HEK293 (cell line): ENCODE results near the gene TAS1R2.
A peak's percentile ranks its signal among the peaks of the same experiment; 100 is the strongest.

Experiments used
- CTCF ChIA-PET: fragments of 350-600 bp; formaldehyde crosslinking; extraction: SDS; loops from one replicate; lab custom pipeline; 2021; ENCODE audit warnings: antibody characterized with exemption; lab: Yijun Ruan, JAX
- POLR2A ChIA-PET: fragments of 300-600 bp; formaldehyde crosslinking; extraction: SDS; loops from one replicate; lab custom pipeline; 2020; ENCODE audit warnings: antibody characterized with exemption, inconsistent platforms; lab: Yijun Ruan, JAX
- H3K27ac ChIP-seq: fragments of 200-500 bp; sonication (Bioruptor generic); 2 replicates; pipeline ENCODE4 v1.5.1; 2014; ENCODE audit warnings: low read depth, low read length, control low read depth, inconsistent platforms; ENCODE audit errors: extremely low read depth
- H3K36me3 ChIP-seq, 2 experiments: fragments of 200-500 bp in 1 of 2; sonication (Bioruptor generic) in 1 of 2; 1 replicate in 1 of 2; 2 replicates in 1 of 2; pipeline ENCODE4 v1.5.1; 2014 to 2017; ENCODE audit warnings: inconsistent platforms in 2 of 2, low read length in 2 of 2; ENCODE audit not compliant: control insufficient read depth in 2 of 2, insufficient read depth in 1 of 2
- H3K4me1 ChIP-seq: fragments of 200-500 bp; sonication (Bioruptor generic); 2 replicates; pipeline ENCODE4 v1.5.1; 2014; ENCODE audit warnings: mild to moderate bottlenecking, low read length, inconsistent platforms; ENCODE audit not compliant: control insufficient read depth, insufficient read depth
- H3K4me3 ChIP-seq: 2 replicates; pipeline ENCODE4 v1.5.1; 2011; ENCODE audit warnings: low read depth, mild to moderate bottlenecking, control low read depth, low read length, moderate library complexity
- H3K9me3 ChIP-seq: fragments of 200-500 bp; sonication (Bioruptor generic); 2 replicates; pipeline ENCODE4 v1.5.1; 2014; ENCODE audit warnings: low read depth, low read length, inconsistent platforms; ENCODE audit not compliant: control insufficient read depth, insufficient read depth
- EGR2 ChIP-seq: fragments of 450-650 bp; formaldehyde crosslinking; IDR thresholded peaks from 2 replicates; pipeline ENCODE4 v1.5.1; 2016; ENCODE audit warnings: low read depth, missing biosample characterization, missing genetic modification characterization
- PBX3 ChIP-seq: sonication (generic); formaldehyde crosslinking; IDR thresholded peaks from 2 replicates; pipeline ENCODE4 v1.8.1; 2022; ENCODE audit warnings: mild to moderate bottlenecking, moderate library complexity, missing genetic modification reagents
- REPIN1 ChIP-seq: fragments of 450-650 bp; formaldehyde crosslinking; IDR thresholded peaks from 2 replicates; pipeline ENCODE4 v1.5.1; 2017; ENCODE audit warnings: missing biosample characterization, missing genetic modification characterization, low read depth
- TRIM28 ChIP-seq: IDR thresholded peaks from 2 replicates; pipeline ENCODE4 v1.6.1; 2011; ENCODE audit warnings: low read length, control low read depth, borderline replicate concordance
- YY2 ChIP-seq: fragments of 450-650 bp; formaldehyde crosslinking; IDR thresholded peaks from 2 replicates; pipeline ENCODE4 v1.5.1; 2016; ENCODE audit warnings: missing biosample characterization, missing genetic modification characterization
- ZNF121 ChIP-seq: fragments of 450-650 bp; formaldehyde crosslinking; IDR thresholded peaks from 2 replicates; pipeline ENCODE4 v1.5.1; 2016; ENCODE audit warnings: missing biosample characterization, missing genetic modification characterization
- ZNF133 ChIP-seq: fragments of 450-650 bp; formaldehyde crosslinking; IDR thresholded peaks from 2 replicates; pipeline ENCODE4 v1.5.1; 2016; ENCODE audit warnings: missing biosample characterization, missing genetic modification characterization
- ZNF146 ChIP-seq: fragments of 450-650 bp; formaldehyde crosslinking; IDR thresholded peaks from 2 replicates; pipeline ENCODE4 v1.5.1; 2016; ENCODE audit warnings: missing biosample characterization, missing genetic modification characterization
- ZNF221 ChIP-seq: fragments of 450-650 bp; formaldehyde crosslinking; IDR thresholded peaks from 2 replicates; pipeline ENCODE4 v1.5.1; 2017; ENCODE audit warnings: missing biosample characterization, missing genetic modification characterization, borderline replicate concordance
- ZNF239 ChIP-seq: fragments of 450-650 bp; formaldehyde crosslinking; IDR thresholded peaks from 2 replicates; pipeline ENCODE4 v1.5.1; 2016; ENCODE audit warnings: missing biosample characterization, missing genetic modification characterization
- ZNF426 ChIP-seq: fragments of 450-650 bp; formaldehyde crosslinking; IDR thresholded peaks from 2 replicates; pipeline ENCODE4 v1.5.1; 2017; ENCODE audit warnings: missing biosample characterization, missing genetic modification characterization, mild to moderate bottlenecking, inconsistent platforms, moderate library complexity
- ZNF548 ChIP-seq: fragments of 450-650 bp; formaldehyde crosslinking; IDR thresholded peaks from 2 replicates; pipeline ENCODE4 v1.5.1; 2016; ENCODE audit warnings: missing biosample characterization, missing genetic modification characterization
- ZNF624 ChIP-seq: fragments of 450-650 bp; formaldehyde crosslinking; IDR thresholded peaks from 2 replicates; pipeline ENCODE4 v1.5.1; 2017; ENCODE audit warnings: missing biosample characterization, missing genetic modification characterization
- ZNF660 ChIP-seq: fragments of 450-650 bp; IDR thresholded peaks from 2 replicates; pipeline ENCODE4 v1.5.1; 2018; ENCODE audit warnings: missing biosample characterization, mild to moderate bottlenecking, missing genetic modification characterization
- ZNF707 ChIP-seq: fragments of 450-650 bp; formaldehyde crosslinking; IDR thresholded peaks from 2 replicates; pipeline ENCODE4 v1.5.1; 2016; ENCODE audit warnings: missing biosample characterization, missing genetic modification characterization
- ZNF837 ChIP-seq: fragments of 450-650 bp; formaldehyde crosslinking; IDR thresholded peaks from 2 replicates; pipeline ENCODE4 v1.5.1; 2016; ENCODE audit warnings: missing biosample characterization, missing genetic modification characterization
- TF ChIP-seq, protein P1 (sequence below): fragments of 450-650 bp; formaldehyde crosslinking; conservative IDR thresholded peaks from 2 replicates; pipeline ENCODE4 v1.5.1; 2016; ENCODE audit warnings: low read depth, missing biosample characterization, missing genetic modification characterization
- TF ChIP-seq, protein P2 (sequence below): fragments of 450-650 bp; formaldehyde crosslinking; IDR thresholded peaks from 2 replicates; pipeline ENCODE4 v1.5.1; 2016; ENCODE audit warnings: missing biosample characterization, missing genetic modification characterization

The TAS1R2 gene

DNA sequence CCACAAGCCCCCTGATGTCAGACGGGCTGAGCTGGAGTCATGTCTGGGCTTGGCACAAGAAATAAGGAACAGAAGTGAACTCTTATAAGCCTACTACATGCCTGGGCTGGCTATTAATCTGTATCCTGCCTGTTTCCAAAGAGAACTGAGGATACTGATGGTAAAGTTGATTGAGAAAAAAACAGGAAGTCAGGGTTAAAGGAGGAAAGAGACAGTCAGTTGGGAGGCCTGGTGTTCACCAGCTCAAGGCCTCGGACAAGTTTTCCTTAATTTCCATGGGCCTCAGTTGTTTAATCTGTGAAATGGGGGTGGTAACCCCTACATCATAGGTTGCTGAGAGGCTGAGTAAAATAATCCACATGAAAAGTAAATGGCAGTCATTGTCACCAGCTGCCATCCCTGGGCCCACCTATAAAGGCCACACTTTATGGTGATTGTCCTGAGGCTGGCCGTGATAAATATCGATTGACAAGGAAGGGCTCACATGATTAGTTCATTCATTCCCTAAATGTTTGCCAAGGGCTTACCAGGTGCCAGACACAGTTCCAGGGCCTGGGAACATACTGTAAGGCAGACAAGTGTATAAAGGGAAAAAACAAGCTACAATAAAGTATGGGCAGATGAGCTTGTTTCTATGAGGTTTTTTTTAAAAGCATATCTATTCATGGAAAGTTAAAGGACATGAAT, 40.0 kb upstream of the TAS1R2 start (continued):
- no peak for TF ChIP-seq ZNF121
- TF ChIP-seq ZNF146 (tag by site-specific recombination), result no peak
- TF ChIP-seq, protein P1, sequence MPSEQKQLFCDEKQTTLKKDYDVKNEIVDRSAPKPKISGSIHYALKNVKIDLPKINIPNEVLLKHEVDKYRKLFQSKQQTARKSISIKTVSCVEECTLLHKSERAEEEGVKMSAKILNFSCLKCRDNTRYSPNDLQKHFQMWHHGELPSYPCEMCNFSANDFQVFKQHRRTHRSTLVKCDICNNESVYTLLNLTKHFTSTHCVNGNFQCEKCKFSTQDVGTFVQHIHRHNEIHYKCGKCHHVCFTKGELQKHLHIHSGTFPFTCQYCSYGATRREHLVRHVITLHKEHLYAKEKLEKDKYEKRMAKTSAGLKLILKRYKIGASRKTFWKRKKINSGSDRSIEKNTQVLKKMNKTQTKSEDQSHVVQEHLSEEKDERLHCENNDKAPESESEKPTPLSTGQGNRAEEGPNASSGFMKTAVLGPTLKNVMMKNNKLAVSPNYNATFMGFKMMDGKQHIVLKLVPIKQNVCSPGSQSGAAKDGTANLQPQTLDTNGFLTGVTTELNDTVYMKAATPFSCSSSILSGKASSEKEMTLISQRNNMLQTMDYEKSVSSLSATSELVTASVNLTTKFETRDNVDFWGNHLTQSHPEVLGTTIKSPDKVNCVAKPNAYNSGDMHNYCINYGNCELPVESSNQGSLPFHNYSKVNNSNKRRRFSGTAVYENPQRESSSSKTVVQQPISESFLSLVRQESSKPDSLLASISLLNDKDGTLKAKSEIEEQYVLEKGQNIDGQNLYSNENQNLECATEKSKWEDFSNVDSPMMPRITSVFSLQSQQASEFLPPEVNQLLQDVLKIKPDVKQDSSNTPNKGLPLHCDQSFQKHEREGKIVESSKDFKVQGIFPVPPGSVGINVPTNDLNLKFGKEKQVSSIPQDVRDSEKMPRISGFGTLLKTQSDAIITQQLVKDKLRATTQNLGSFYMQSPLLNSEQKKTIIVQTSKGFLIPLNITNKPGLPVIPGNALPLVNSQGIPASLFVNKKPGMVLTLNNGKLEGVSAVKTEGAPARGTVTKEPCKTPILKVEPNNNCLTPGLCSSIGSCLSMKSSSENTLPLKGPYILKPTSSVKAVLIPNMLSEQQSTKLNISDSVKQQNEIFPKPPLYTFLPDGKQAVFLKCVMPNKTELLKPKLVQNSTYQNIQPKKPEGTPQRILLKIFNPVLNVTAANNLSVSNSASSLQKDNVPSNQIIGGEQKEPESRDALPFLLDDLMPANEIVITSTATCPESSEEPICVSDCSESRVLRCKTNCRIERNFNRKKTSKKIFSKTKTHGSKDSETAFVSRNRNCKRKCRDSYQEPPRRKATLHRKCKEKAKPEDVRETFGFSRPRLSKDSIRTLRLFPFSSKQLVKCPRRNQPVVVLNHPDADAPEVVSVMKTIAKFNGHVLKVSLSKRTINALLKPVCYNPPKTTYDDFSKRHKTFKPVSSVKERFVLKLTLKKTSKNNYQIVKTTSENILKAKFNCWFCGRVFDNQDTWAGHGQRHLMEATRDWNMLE, result no peak
- TF ChIP-seq, protein P2, sequence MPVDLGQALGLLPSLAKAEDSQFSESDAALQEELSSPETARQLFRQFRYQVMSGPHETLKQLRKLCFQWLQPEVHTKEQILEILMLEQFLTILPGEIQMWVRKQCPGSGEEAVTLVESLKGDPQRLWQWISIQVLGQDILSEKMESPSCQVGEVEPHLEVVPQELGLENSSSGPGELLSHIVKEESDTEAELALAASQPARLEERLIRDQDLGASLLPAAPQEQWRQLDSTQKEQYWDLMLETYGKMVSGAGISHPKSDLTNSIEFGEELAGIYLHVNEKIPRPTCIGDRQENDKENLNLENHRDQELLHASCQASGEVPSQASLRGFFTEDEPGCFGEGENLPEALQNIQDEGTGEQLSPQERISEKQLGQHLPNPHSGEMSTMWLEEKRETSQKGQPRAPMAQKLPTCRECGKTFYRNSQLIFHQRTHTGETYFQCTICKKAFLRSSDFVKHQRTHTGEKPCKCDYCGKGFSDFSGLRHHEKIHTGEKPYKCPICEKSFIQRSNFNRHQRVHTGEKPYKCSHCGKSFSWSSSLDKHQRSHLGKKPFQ (tag by site-specific recombination), result no peak

DNA sequence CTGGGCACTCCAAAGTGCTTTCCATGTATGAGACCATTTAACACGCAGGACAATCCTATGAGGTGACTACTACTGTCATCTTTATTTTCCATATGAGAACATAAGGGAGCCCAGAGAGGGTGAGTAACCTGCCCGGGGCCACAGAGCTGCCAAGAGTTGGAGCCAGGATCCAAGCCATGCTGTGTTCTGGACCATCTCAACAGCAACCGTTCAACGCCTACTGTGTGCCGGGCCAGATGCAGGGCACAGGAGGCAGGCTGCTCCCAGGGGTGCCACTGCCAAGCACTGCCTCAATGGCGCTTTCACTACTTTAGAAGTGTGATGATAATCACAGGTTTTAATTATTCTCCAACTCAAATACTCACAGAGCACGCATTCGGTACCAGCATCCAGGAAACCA, 39.1 kb upstream of the TAS1R2 start:
- Histone ChIP-seq H3K27ac (no peak overlapping the region), H3K36me3 (peaks cover 0 to 4% of the 10 kb centered on the region in 2 experiments; a peak in 1 of 3 replicates), H3K4me1 (0 out of 2 replicates have a peak, but pooled peaks cover 3% of the 10 kb centered on the region), H3K4me3 (no peak overlapping the region)
- POLR2A ChIA-PET, result no interaction called here
- CTCF ChIA-PET, result interaction anchor here (0.9 to 4.5 kb wide), 2 partner anchors 14 to 67 kb away, joined by 4 to 29 read pairs; no protein-coding TSS in a partner anchor
- TF ChIP-seq ZNF707 (tag by site-specific recombination) (no peak), ZNF133 (tag by site-specific recombination) (no peak), ZNF837 (tag by site-specific recombination) (no peak), ZNF221 (tag by site-specific recombination) (no peak), ZNF660 (tag by site-specific recombination) (no peak), EGR2 (tag by site-specific recombination) (no peak), REPIN1 (tag by site-specific recombination) (no peak), ZNF426 (tag by site-specific recombination) (no peak), ZNF548 (tag by site-specific recombination) (no peak), TRIM28 (no peak), PBX3 (CRISPR knock-in tag) (no peak), YY2 (tag by site-specific recombination) (no peak)
- TF ChIP-seq, all 188 proteins: peak for 0
- no peaks in the 10 kb centered on the region for H3K9me3 ChIP-seq

DNA sequence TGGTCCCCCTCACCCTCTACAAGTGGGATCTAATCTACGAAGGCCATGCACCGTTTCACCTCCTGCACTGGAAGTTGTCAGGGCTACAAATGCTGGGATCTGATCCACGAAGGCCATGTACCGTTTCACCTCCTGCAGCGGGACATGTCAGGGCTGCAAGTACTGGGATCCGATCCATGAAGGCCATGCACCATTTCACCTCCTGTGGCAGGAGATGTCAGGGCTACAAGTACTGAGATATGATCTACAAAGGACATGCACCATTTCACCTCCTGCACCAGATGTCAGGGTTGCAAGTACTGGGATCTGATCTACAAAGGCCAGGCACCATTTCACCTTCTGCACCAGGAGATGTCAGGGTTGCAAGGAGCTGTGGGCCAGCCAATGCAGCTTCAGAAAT, 35.9 kb upstream of the TAS1R2 start:
- POLR2A ChIA-PET, result no interaction called here
- no peaks in the 10 kb centered on the region for H3K9me3 ChIP-seq
- no peak overlapping the region for H3K27ac ChIP-seq
- CTCF ChIA-PET, result interaction anchor here (0.6 kb wide), 1 partner anchor 27 kb away, joined by 3 read pairs; no protein-coding TSS in a partner anchor
- TF ChIP-seq ZNF239 (tag by site-specific recombination) (peak; percentile 69; the same call in 1 of the 2 replicates), ZNF624 (tag by site-specific recombination) (no peak)
- H3K4me3 ChIP-seq, result no peak overlapping the region
- no peaks in the 10 kb centered on the region for H3K4me1 ChIP-seq
- peaks cover 0 to 4% of the 10 kb centered on the region in 2 experiments; a peak in 1 of 3 replicates for H3K36me3 ChIP-seq
